ENCODE data around the gene SNX11.

SNX11 gene

DNA sequence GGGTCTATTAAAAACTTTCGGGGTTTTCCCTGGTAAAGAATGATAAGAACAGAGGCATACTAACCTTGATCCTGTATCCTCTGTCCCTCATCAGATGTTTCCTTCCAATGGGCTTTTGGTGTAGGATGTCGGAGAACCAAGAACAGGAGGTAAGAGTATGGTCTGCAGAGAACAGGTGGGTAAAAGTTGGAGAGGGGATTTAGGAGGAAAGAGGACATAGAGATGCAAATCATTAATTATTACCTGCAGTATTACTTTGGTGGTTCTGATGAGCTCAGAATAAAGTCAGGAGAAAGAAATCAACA, 4.3 kb downstream of the SNX11 start:
- H3K4me3 ChIP-seq (ENCODE audit: low read depth, low read length): peak overlapping the region; percentile 32
- DNase-seq (ENCODE audit: low read depth): no peak

DNA sequence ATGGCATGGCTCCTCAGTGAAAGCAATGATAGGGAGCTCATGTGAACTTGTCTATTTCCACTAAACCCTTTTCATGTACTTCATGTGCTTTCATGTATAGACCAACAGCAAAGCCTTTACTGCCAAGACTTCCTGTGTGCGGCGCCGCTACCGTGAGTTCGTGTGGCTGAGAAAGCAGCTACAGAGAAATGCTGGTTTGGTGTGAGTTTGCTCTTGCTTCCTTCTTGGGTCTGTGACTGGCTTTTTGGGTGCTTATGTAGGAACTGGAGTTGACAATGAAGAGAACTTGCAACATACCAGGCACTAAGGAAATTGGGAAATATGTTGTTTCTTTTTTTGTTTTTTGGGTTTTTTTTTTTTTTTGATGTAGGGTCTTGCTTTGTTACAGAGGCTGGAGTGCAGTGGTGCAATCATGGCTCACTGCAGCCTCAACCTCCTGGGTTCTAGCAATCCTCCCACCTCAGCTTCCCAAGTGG, 5.7 kb downstream of the SNX11 start:
- H3K4me3 ChIP-seq (ENCODE audit: low read depth, low read length): peak overlapping the region; percentile 30
- TF ChIP-seq POLR2A (IDR thresholded peaks at IDR 0.05; ENCODE audit: extremely low read depth, insufficient read length) (peak; percentile 47), MYC (IDR thresholded peaks at IDR 0.05; ENCODE audit: low read depth, low read length) (no peak)
- peak; percentile 95 for DNase-seq (ENCODE audit: low read depth)

More for the DNA sequence above, 4.3 kb downstream of the SNX11 start:
- TF ChIP-seq, protein P1, sequence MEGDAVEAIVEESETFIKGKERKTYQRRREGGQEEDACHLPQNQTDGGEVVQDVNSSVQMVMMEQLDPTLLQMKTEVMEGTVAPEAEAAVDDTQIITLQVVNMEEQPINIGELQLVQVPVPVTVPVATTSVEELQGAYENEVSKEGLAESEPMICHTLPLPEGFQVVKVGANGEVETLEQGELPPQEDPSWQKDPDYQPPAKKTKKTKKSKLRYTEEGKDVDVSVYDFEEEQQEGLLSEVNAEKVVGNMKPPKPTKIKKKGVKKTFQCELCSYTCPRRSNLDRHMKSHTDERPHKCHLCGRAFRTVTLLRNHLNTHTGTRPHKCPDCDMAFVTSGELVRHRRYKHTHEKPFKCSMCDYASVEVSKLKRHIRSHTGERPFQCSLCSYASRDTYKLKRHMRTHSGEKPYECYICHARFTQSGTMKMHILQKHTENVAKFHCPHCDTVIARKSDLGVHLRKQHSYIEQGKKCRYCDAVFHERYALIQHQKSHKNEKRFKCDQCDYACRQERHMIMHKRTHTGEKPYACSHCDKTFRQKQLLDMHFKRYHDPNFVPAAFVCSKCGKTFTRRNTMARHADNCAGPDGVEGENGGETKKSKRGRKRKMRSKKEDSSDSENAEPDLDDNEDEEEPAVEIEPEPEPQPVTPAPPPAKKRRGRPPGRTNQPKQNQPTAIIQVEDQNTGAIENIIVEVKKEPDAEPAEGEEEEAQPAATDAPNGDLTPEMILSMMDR (IDR thresholded peaks at IDR 0.05; ENCODE audit: low read depth, low read length): no peak
- TF ChIP-seq, protein P2, sequence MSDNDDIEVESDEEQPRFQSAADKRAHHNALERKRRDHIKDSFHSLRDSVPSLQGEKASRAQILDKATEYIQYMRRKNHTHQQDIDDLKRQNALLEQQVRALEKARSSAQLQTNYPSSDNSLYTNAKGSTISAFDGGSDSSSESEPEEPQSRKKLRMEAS (IDR thresholded peaks at IDR 0.05; ENCODE audit: low read depth, low read length): no peak
- no peak for TF ChIP-seq POLR2A (IDR thresholded peaks at IDR 0.05; ENCODE audit: extremely low read depth, insufficient read length)
- TF ChIP-seq MYC (IDR thresholded peaks at IDR 0.05; ENCODE audit: low read depth, low read length): no peak

DNA sequence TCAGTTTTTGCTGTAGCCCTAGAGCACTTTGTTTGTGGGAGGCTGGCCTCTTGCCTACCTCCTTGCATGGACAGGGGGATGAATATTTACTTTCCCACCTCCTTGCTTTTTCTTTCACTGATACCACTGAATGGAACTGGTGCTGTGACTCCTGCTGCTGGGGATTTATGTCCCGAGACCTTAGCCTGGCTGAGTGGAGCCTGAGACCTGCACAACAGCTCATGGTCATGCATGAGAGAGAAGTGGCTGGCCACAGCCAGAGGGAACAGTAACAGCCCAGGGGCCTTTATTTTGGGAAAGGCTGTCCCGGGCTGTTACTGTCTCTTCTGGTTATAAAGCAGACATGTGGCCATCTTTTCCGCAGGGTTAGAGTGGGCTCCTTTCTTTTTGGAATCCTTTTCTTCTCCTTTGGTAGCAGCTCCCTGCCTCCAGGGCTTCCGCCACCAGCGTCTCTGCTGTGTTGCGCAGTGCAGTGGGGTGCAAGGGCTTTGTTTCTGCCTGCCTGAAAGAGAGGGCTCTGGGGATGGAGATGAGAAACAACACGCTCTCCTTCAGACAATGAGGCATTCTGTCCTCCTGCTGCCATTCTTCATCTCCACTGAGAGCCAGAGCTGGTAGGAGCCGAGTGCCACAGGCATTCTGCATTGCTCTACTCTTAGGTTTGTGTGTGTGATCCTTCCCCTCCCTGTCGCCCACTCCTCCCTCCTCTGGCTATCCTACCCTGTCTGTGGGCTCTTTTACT, 14.5 kb downstream of the SNX11 start:
- no peak overlapping the region for H3K4me3 ChIP-seq (ENCODE audit: low read depth, low read length)
- no peak for TF ChIP-seq MYC (IDR thresholded peaks at IDR 0.05; ENCODE audit: low read depth, low read length)
- TF ChIP-seq, protein P1 (IDR thresholded peaks at IDR 0.05; ENCODE audit: low read depth, low read length): no peak
- TF ChIP-seq, protein P2 (IDR thresholded peaks at IDR 0.05; ENCODE audit: low read depth, low read length): no peak
- TF ChIP-seq POLR2A (IDR thresholded peaks at IDR 0.05; ENCODE audit: extremely low read depth, insufficient read length): no peak
- no peak for DNase-seq (ENCODE audit: low read depth)

DNA sequence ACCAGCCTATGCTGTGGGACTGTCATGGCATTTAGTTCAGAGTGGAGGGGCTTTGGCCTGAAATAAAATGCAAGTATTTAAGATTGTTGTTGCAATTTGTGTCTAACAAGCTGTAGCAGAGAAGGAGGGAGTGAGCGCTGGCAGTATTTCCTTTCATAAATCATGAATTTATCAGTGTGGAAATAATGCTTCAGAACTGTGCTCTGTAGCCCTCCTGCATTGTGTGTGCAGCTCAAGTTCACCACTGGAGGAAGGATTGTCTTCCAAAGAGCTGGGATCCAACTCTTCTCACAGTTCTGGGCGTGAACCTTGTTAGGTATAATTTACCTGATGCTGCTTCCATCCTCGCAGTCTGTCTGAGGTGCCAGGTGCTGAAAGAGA, 15.1 kb downstream of the SNX11 start:
- DNase-seq (ENCODE audit: low read depth): no peak
- TF ChIP-seq, protein P2 (IDR thresholded peaks at IDR 0.05; ENCODE audit: low read depth, low read length): no peak
- TF ChIP-seq MYC (IDR thresholded peaks at IDR 0.05; ENCODE audit: low read depth, low read length) (no peak), POLR2A (IDR thresholded peaks at IDR 0.05; ENCODE audit: extremely low read depth, insufficient read length) (no peak)
- TF ChIP-seq, protein P1 (IDR thresholded peaks at IDR 0.05; ENCODE audit: low read depth, low read length): no peak
- no peak overlapping the region for H3K4me3 ChIP-seq (ENCODE audit: low read depth, low read length)

DNA sequence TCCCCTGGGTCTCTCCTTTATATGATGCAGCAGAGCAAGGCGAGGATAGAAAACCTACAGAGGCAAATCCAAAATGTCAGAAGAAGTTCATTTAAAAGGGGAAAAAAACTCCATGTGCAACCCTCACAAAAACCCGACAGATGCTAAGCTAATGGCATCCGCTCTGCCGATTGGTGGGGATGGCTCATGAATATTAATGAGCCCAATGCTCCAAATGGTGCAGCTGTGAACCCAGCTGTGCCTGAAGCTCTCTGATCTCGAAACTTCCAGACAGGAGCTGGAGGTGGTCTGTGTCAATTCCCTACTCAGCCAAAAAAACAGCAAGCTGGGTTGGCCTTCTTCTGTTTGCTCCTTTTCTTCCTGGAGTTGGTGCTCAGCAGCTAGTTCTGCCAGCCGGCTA, 15.5 kb downstream of the SNX11 start:
- TF ChIP-seq MYC (IDR thresholded peaks at IDR 0.05; ENCODE audit: low read depth, low read length) (no peak), POLR2A (IDR thresholded peaks at IDR 0.05; ENCODE audit: extremely low read depth, insufficient read length) (no peak)
- TF ChIP-seq, protein P2 (IDR thresholded peaks at IDR 0.05; ENCODE audit: low read depth, low read length): no peak
- TF ChIP-seq, protein P1 (IDR thresholded peaks at IDR 0.05; ENCODE audit: low read depth, low read length): no peak
- no peak overlapping the region for H3K4me3 ChIP-seq (ENCODE audit: low read depth, low read length)
- no peak for DNase-seq (ENCODE audit: low read depth)

DNA sequence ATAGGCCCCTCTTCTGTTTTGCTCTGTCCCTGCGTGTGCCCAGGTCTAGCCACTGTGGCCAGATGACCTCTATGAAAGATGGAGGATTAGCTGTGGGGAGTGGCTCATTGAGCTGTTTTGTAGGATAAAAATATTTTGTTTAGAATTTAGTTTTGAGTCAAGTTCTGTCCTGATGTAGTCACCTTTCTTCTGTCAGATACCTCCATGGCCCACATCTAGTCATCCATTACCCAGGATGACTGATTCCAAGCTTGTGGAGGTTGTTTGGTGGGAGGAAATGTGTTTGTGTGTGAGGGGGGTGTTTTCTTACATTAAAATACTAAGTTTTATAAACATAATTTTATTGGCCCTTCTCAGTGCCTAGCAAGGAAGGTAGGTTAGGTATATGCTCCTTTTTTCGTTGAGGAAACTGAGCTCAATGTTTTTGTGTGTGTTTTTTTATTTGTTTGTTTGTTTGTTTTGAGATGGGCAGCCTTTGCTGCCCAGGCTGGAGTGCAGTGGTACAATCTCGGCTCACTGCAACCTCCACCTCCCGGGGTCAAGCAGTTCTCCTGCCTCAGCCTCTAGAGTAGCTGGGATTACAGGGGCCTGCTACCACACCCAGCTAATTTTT, 16.3 kb downstream of the SNX11 start:
- no peak for TF ChIP-seq MYC (IDR thresholded peaks at IDR 0.05; ENCODE audit: low read depth, low read length)
- TF ChIP-seq, protein P1 (IDR thresholded peaks at IDR 0.05; ENCODE audit: low read depth, low read length): no peak
- no peak for TF ChIP-seq POLR2A (IDR thresholded peaks at IDR 0.05; ENCODE audit: extremely low read depth, insufficient read length)
- TF ChIP-seq, protein P2 (IDR thresholded peaks at IDR 0.05; ENCODE audit: low read depth, low read length): no peak
- H3K4me3 ChIP-seq (ENCODE audit: low read depth, low read length): no peak overlapping the region
- no peak for DNase-seq (ENCODE audit: low read depth)
